ENCODE measurements around the gene FAM110A.
"Not testable (repeated sequence)": the region's sequence is repeated elsewhere in the genome, so short reads cannot be mapped to it uniquely, and the experiment has no call there.

Gene FAM110A

GRCh38 chr20:801678-802077 lies 31.8 kb upstream of the FAM110A start:
- no peak for TF ChIP-seq CTCF (IDR thresholded peaks at IDR 0.05; ENCODE audit: poor library complexity, severe bottlenecking)
- Histone ChIP-seq H3K27ac (ENCODE audit: poor library complexity, severe bottlenecking) (no peak overlapping the region), H3K4me1 (ENCODE audit: insufficient read depth, poor library complexity, severe bottlenecking) (no peaks in the 10 kb centered on the region), H3K9me3 (ENCODE audit: severe bottlenecking) (peaks cover 12% of the 10 kb centered on the region), H3K4me3 (ENCODE audit: severe bottlenecking) (no peak overlapping the region), H3K27me3 (ENCODE audit: insufficient read depth, poor library complexity, severe bottlenecking) (peaks cover 6% of the 10 kb centered on the region), H3K36me3 (ENCODE audit: low read depth) (no peaks in the 10 kb centered on the region)
- DNase-seq (ENCODE audit: low spot score) (no peak), ATAC-seq (ENCODE audit: low read depth) (no peak)

DNA sequence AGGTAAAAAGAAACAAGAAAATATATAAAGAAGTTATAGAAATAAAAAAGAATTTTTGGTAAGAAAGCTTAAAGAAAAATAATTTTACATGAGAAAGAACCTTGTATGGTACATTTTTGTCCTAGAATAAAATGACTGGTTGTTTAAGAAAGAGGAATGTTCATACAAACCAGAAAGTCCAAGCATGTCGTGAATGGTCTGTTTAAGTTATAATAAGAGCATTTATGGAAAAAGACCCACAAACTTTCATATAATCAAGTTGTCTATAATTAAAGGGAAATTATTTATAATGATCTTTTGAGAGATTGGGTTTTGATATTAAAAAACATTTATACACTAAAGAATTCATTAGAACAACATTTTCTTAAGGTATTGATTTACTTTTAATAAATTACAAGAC lies 27.8 kb upstream of the FAM110A start:
- Histone ChIP-seq H3K27me3 (ENCODE audit: insufficient read depth, poor library complexity, severe bottlenecking) (no peaks in the 10 kb centered on the region), H3K4me3 (ENCODE audit: severe bottlenecking) (no peak overlapping the region), H3K9me3 (ENCODE audit: severe bottlenecking) (peaks cover 15% of the 10 kb centered on the region), H3K36me3 (ENCODE audit: low read depth) (no peaks in the 10 kb centered on the region), H3K27ac (ENCODE audit: poor library complexity, severe bottlenecking) (no peak overlapping the region), H3K4me1 (ENCODE audit: insufficient read depth, poor library complexity, severe bottlenecking) (no peaks in the 10 kb centered on the region)
- no peak for DNase-seq (ENCODE audit: low spot score)
- TF ChIP-seq CTCF (IDR thresholded peaks at IDR 0.05; ENCODE audit: poor library complexity, severe bottlenecking) = no peak
- no peak for ATAC-seq (ENCODE audit: low read depth)

GRCh38 chr20:811776-812434 lies 21.6 kb upstream of the FAM110A start:
- ATAC-seq (ENCODE audit: low read depth); DNase-seq (ENCODE audit: low spot score); H3K4me1 ChIP-seq (ENCODE audit: insufficient read depth, poor library complexity, severe bottlenecking); H3K36me3 ChIP-seq (ENCODE audit: low read depth); H3K4me3 ChIP-seq (ENCODE audit: severe bottlenecking); H3K27me3 ChIP-seq (ENCODE audit: insufficient read depth, poor library complexity, severe bottlenecking); H3K9me3 ChIP-seq (ENCODE audit: severe bottlenecking); H3K27ac ChIP-seq (ENCODE audit: poor library complexity, severe bottlenecking): not testable (repeated sequence)

DNA sequence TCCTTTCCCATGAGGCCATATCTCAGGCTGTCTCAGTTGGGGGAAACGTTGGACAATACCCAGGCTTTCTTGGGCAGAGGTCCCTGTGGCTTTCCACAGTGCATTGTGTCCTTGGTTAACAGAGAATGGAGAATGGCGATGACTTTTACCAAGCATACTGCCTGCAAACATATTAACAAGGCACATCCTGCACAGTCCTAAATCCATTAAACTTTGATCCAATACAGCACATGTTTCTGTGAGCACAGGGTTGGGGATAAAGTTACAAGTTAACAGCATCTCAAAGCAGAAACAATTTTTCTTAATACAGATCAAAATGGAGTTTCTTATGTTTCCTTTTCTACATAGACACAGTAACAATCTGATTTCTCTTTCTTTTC lies 21.1 kb upstream of the FAM110A start:
- H3K27me3 ChIP-seq (ENCODE audit: insufficient read depth, poor library complexity, severe bottlenecking); H3K9me3 ChIP-seq (ENCODE audit: severe bottlenecking); H3K4me3 ChIP-seq (ENCODE audit: severe bottlenecking); H3K27ac ChIP-seq (ENCODE audit: poor library complexity, severe bottlenecking); H3K4me1 ChIP-seq (ENCODE audit: insufficient read depth, poor library complexity, severe bottlenecking); ATAC-seq (ENCODE audit: low read depth); H3K36me3 ChIP-seq (ENCODE audit: low read depth); DNase-seq (ENCODE audit: low spot score): not testable (repeated sequence)

DNA sequence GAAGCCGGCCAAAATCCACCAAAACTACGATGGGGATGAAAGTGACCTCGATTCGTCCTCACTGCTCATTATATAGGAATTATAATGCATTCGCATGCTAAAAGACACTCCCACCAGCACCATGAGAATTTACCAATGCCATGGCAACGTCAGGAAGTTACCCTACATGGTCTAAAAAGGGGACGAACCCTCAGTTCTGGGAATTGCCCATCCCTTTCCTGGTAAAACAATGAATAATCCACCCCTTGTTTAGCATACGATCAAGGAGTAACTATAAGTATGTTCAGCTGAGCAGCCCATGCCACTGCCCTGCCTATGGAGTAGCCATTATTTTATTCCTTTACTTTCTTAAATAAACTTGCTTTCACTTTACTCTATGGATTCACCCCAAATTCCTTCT lies 20.1 kb upstream of the FAM110A start:
- no peak overlapping the region for H3K4me3 ChIP-seq (ENCODE audit: severe bottlenecking)
- H3K4me1 ChIP-seq (ENCODE audit: insufficient read depth, poor library complexity, severe bottlenecking) = no peaks in the 10 kb centered on the region
- H3K27ac ChIP-seq (ENCODE audit: poor library complexity, severe bottlenecking) = no peak overlapping the region
- H3K9me3 ChIP-seq (ENCODE audit: severe bottlenecking) = no peaks in the 10 kb centered on the region
- TF ChIP-seq CTCF (IDR thresholded peaks at IDR 0.05; ENCODE audit: poor library complexity, severe bottlenecking) = no peak
- H3K36me3 ChIP-seq (ENCODE audit: low read depth) = no peaks in the 10 kb centered on the region
- H3K27me3 ChIP-seq (ENCODE audit: insufficient read depth, poor library complexity, severe bottlenecking) = no peaks in the 10 kb centered on the region
- DNase-seq (ENCODE audit: low spot score) (no peak), ATAC-seq (ENCODE audit: low read depth) (no peak)

DNA sequence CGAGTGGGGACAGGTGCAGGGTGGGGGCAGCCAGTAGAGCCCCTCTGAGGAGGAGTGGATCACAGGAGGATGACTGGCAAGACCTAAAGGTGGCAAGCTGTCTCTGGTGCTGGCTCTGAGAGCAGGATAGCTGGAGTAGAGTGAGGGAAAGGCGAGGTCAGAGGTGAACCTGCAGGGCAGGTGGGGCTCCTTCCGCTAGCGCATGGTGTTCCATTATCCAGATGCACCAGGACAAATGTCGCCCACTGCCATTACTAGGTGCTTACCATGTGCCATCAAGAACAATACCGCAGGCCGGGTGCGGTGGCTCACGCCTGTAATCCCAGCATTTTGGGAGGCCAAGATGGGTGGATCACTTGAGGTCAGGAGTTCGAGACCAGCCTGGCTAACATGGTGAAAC lies 18.3 kb upstream of the FAM110A start:
- Histone ChIP-seq H3K4me1 (ENCODE audit: insufficient read depth, poor library complexity, severe bottlenecking) (no peaks in the 10 kb centered on the region), H3K4me3 (ENCODE audit: severe bottlenecking) (no peak overlapping the region), H3K27ac (ENCODE audit: poor library complexity, severe bottlenecking) (no peak overlapping the region), H3K27me3 (ENCODE audit: insufficient read depth, poor library complexity, severe bottlenecking) (no peaks in the 10 kb centered on the region), H3K9me3 (ENCODE audit: severe bottlenecking) (no peaks in the 10 kb centered on the region), H3K36me3 (ENCODE audit: low read depth) (no peaks in the 10 kb centered on the region)
- DNase-seq (ENCODE audit: low spot score) = no peak
- no peak for TF ChIP-seq CTCF (IDR thresholded peaks at IDR 0.05; ENCODE audit: poor library complexity, severe bottlenecking)
- no peak for ATAC-seq (ENCODE audit: low read depth)
